Cardiac fibroblast (primary cell): ENCODE results near the gene UBE2Q2.

ENCODE experiments used
- DNase-seq, 2 donors: peaks; one replicate each; pipeline versions ENCODE4 v3.0.0 to v3.0.0-alpha.2; 2010; ENCODE audit warnings: low read depth in 2 of 2
- H3K4me3 ChIP-seq, 2 donors: replicated peaks in 1 of 2; 1 replicate in 1 of 2; 2 replicates in 1 of 2; pipeline ENCODE4 v1.5.1; 2011; ENCODE audit warnings: low read depth in 2 of 2, low read length in 2 of 2, mild to moderate bottlenecking in 2 of 2, moderate library complexity in 1 of 2
- CTCF ChIP-seq: IDR thresholded peaks from one replicate; pipeline ENCODE4 v1.5.1; 2011; ENCODE audit warnings: low read depth, mild to moderate bottlenecking, low read length, inconsistent platforms

UBE2Q2 gene

DNA sequence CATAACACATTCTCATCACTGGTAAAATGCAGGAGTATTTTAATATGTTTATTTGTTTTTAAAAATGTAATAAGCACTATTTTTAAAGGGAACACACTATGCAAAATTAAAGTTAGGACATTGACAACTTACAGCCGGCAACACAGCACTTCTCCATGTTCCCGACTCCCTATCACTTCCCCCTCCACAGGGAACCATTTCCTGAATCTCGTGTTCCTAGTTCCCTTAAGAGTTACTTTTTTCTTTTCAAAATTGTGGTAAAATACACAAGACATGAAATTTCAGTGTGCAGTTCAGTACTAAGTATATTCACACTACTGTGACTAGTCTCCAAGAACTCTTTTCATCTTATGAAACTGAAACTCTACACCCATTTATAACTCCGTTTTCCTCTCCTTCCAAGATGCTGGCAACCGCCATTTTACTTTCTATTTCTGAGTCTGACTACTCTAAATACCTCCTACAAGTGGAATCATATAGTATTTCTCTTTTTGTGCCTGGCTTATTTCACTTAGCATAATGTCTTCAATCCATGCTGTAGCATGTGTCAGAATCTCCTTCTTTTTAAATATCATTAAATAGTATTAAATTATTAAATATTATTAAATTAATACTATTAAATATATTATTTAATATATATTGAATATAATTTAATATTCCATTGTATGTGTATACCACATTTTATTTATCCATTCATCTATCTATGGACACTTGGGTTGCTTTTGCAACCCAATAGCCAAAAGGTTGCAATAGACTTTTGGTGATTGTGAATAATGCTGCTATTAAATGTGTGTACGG, 25.9 kb upstream of the UBE2Q2 start:
- DNase-seq: peak; percentile 50 to 71
- TF ChIP-seq CTCF: no peak
- no peak overlapping the region for H3K4me3 ChIP-seq

DNA sequence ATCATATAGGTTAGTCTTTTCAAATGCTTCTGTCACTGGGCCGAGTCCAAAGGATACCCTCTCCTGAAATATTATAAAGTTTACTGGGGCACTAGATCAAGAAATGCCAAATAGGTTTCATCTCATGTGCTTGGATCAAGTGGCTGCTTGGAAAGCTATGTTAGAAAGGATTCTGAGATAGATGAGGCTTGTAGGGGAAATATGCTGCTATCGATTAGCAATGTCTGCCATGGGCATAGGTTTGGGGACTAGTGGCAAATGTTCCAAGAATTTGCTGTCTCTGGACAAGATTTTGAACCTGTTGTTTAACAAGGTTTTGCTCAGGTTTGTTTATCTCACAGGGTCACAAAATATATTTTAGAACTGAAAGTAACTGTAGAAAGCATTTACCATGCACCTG, 23.0 kb upstream of the UBE2Q2 start:
- no peak for TF ChIP-seq CTCF
- no peak for DNase-seq
- no peak overlapping the region for H3K4me3 ChIP-seq

- no peak overlapping the region for H3K4me3 ChIP-seq
- no peak for TF ChIP-seq CTCF
These were observed 21.4 kb upstream of the UBE2Q2 start for GRCh38 chr15:75821786-75822345.

GRCh38 chr15:75822685-75823278, 20.5 kb upstream of the UBE2Q2 start:
- no peak for TF ChIP-seq CTCF

More at GRCh38 chr15:75821786-75822345, 21.4 kb upstream of the UBE2Q2 start:
- no peak for DNase-seq

DNA sequence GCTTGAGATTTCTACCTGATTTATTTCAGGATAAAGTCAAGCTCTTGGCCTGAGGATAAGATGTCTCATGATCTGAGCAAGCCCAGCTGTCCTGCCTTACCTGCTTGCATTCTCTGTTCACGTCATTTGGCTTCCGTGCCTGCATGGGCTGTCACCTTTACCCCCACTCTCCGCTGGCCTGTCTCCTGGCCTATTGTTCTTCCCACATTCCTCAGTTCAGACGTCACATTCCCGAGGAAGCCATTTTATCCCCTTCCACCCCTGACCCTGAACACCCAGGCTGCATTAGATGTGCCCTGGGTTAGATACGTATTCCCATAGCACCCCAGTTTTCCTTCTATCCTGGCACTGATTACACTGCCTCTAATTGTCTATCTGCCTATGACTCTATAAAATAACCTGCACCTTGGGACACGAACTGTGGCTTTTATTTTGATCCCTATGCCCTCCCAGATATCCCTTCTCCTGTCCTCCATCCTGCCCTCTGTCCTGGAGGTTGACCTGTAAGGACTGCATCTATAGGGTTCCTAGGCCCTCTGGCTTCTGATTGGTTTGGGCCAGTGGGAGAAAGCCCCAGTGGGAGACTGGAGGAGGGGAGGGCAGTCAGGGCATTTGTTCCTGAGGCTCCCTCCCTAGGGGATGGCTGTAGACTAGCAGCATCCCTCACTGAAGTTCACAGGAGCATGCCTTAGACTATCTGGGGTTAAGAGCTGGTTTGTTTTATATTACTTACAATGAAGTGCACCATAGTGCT, 19.2 kb upstream of the UBE2Q2 start:
- peak; percentile 46 to 57 for DNase-seq
- H3K4me3 ChIP-seq: no peak overlapping the region
- no peak for TF ChIP-seq CTCF

More at GRCh38 chr15:75822685-75823278, 20.5 kb upstream of the UBE2Q2 start:
- no peak overlapping the region for H3K4me3 ChIP-seq
- no peak for DNase-seq

DNA sequence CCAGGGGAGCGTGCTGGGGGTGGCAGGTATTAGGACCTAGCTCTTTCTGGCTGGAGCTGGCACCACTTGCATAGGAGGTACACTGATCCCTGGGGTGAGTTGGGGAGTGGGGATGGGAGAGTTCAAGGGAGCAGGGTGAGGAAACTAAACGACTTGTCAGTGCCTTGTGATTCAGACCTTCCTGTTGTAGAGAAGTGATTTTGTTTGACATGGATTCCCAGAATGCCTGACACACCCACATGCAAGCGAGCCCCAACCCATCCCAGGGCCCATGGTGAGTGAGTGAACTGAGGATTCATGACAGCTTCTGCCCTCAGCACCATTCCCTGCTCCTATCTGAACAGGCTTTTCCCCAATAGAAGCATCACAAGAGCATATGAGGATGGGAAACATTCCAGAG, 15.6 kb upstream of the UBE2Q2 start:
- no peak for TF ChIP-seq CTCF
- H3K4me3 ChIP-seq: no peak overlapping the region
- DNase-seq: no peak
